Vagina (tissue), 2 donors: ENCODE data around the gene BACE2.

Experiments used
- CTCF ChIP-seq, 3 experiments: fragments of 450-650 bp in 2 of 3; fragments of 200-600 bp in 1 of 3; sonication (generic) in 1 of 3; IDR thresholded peaks; one replicate each; pipeline ENCODE4 v1.5.1; 2017 to 2019; ENCODE audit warnings: antibody characterized with exemption in 3 of 3, mild to moderate bottlenecking in 2 of 3, moderate library complexity in 2 of 3
- POLR2A ChIP-seq, 2 donors: fragments of 450-650 bp; IDR thresholded peaks; one replicate each; pipeline ENCODE4 v1.6.1; 2017; ENCODE audit warnings: antibody characterized with exemption in 2 of 2, mild to moderate bottlenecking in 2 of 2, moderate library complexity in 2 of 2
- POLR2AphosphoS5 ChIP-seq, 2 donors: sonication (generic); formaldehyde crosslinking; IDR thresholded peaks; one replicate each; pipeline ENCODE4 v1.9.0; 2017; ENCODE audit warnings: antibody characterized with exemption in 2 of 2, mild to moderate bottlenecking in 2 of 2, low read depth in 1 of 2; ENCODE audit not compliant: insufficient read depth in 1 of 2

- TF ChIP-seq CTCF (IDR thresholded peaks at IDR 0.05): no peak
- TF ChIP-seq POLR2AphosphoS5 (IDR thresholded peaks at IDR 0.05; ENCODE audit: insufficient read depth in 1 of 2, low read depth in 1 of 2): no peak
- no peak for TF ChIP-seq POLR2A (IDR thresholded peaks at IDR 0.05)
Measured at GRCh38 chr21:41138711-41139110, 29.2 kb upstream of the BACE2 start.
